Endodermal cell (in vitro differentiated cells): ENCODE results near the gene SDK2. TPM values are rescaled to one million over a fixed set of nuclear protein-coding genes. Genes with fewer than 3 reads are reported as not detected.

Experiments
- DNase-seq: peaks from one replicate; pipeline ENCODE4 v3.0.0-alpha.2; 2017
- H3K27ac ChIP-seq: 2 replicates; pipeline ENCODE4 v1.5.1; 2013; ENCODE audit warnings: mild to moderate bottlenecking, low read depth, low read length, moderate library complexity
- H3K27me3 ChIP-seq: 2 replicates; pipeline ENCODE4 v1.6.1; 2013; ENCODE audit warnings: mild to moderate bottlenecking, low read length, moderate library complexity; ENCODE audit not compliant: insufficient read depth, control insufficient read depth, poor library complexity, severe bottlenecking
- H3K36me3 ChIP-seq: 2 replicates; pipeline ENCODE4 v1.7.0; 2013; ENCODE audit warnings: mild to moderate bottlenecking, low read length, moderate library complexity; ENCODE audit not compliant: control insufficient read depth, insufficient read depth
- H3K4me1 ChIP-seq: one replicate; pipeline ENCODE4 v1.7.0; 2013; ENCODE audit warnings: low read length; ENCODE audit not compliant: control insufficient read depth, insufficient read depth
- H3K4me3 ChIP-seq: 2 replicates; pipeline ENCODE4 v1.5.1; 2013; ENCODE audit warnings: mild to moderate bottlenecking, low read length, moderate library complexity
- H3K9ac ChIP-seq: 2 replicates; pipeline ENCODE4 v1.6.1; 2013; ENCODE audit warnings: mild to moderate bottlenecking, low read length, moderate library complexity; ENCODE audit not compliant: poor library complexity, severe bottlenecking; ENCODE audit errors: extremely low read depth
- H3K9me3 ChIP-seq: 2 replicates; pipeline ENCODE4 v1.6.1; 2013; ENCODE audit warnings: mild to moderate bottlenecking, low read length, moderate library complexity; ENCODE audit not compliant: control insufficient read depth
- H3K27ac Mint-ChIP-seq: 2 replicates; pipeline ENCODE4 v1.8.0; 2020; ENCODE audit warnings: mixed read lengths
- H3K27me3 Mint-ChIP-seq: 2 replicates; pipeline ENCODE4 v1.8.0; 2021; ENCODE audit warnings: mild to moderate bottlenecking, mixed read lengths; ENCODE audit not compliant: insufficient read depth
- H3K36me3 Mint-ChIP-seq: 2 replicates; pipeline ENCODE4 v1.8.0; 2020; ENCODE audit warnings: low read depth, mixed read lengths
- H3K4me1 Mint-ChIP-seq: 2 replicates; pipeline ENCODE4 v1.8.0; 2020; ENCODE audit warnings: mixed read lengths
- H3K4me3 Mint-ChIP-seq: 2 replicates; pipeline ENCODE4 v1.8.0; 2020; ENCODE audit warnings: mild to moderate bottlenecking, moderate library complexity, mixed read lengths
- H3K9me3 Mint-ChIP-seq: 2 replicates; pipeline ENCODE4 v1.8.0; 2020; ENCODE audit warnings: mild to moderate bottlenecking, mixed read lengths
- WGBS, 2 experiments: methylation state at CpG; one replicate each; pipeline versions ENCODE4 v1.1.5 to v1.1.7; 2013; ENCODE audit warnings: missing lambda C conversion rate in 2 of 2, mixed read lengths in 1 of 2; ENCODE audit not compliant: insufficient coverage in 1 of 2, insufficient read length in 1 of 2; 5-methylcytosine and 5-hydroxymethylcytosine counted together
- total RNA-seq, 2 donors: library from RNA; stranded (reverse); fragmentation: NEBNext Ultra II Directional in 1 of 2; extraction: Animal tissue kit (Norgen Biotek cat#: 25700) in 1 of 2; gene quantifications; 2 replicates in 1 of 2; 3 replicates in 1 of 2; pipeline ENCODE4 v1.2.1, GENCODE V29; 2021
- TF ChIP-seq, protein P1 (sequence below): fragments of 200-600 bp; sonication (generic); conservative IDR thresholded peaks from 2 replicates; pipeline ENCODE4 v1.5.0; 2021; ENCODE audit warnings: antibody characterized with exemption, mild to moderate bottlenecking

The SDK2 gene
- total RNA-seq, 2 donors from 2014 or later = 5.9 to 7.0 TPM

DNA sequence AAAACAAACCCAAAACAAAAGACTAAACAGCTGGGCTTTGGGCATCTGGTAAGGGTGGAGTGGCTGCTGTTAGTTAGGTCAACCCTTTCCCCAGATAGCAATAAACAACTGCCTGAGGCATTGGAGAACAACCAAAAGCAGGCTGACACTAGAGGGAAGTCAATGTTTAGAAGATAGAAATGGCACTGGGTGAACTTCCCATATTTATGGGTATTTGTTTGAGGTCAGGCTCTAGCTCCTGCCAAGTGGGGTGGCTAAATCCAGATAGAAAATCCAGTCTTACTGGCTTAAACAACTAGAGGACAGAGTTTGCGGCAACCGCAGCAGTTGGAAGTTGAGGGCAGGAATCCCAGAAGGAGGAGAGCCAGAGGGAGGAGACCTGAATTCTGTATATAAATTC, 79.4 kb downstream of the SDK2 start:
- H3K36me3 ChIP-seq = no peaks in the 10 kb centered on the region
- H3K9ac ChIP-seq = no peak overlapping the region
- H3K27me3 ChIP-seq = no peaks in the 10 kb centered on the region
- H3K27ac Mint-ChIP-seq = no peak overlapping the region
- peaks cover 25% of the 10 kb centered on the region for H3K4me1 Mint-ChIP-seq
- H3K9me3 ChIP-seq = no peaks in the 10 kb centered on the region
- H3K4me3 Mint-ChIP-seq = no peak overlapping the region
- WGBS, 2 experiments = 75 to 88% methylated on average over 2 of the region's 2 CpGs
- no peak overlapping the region for H3K4me3 ChIP-seq
- H3K27me3 Mint-ChIP-seq = peaks cover 1% of the 10 kb centered on the region
- H3K9me3 Mint-ChIP-seq = no peaks in the 10 kb centered on the region
- no peak for DNase-seq
- H3K27ac ChIP-seq = no peak overlapping the region
- TF ChIP-seq, protein P1, sequence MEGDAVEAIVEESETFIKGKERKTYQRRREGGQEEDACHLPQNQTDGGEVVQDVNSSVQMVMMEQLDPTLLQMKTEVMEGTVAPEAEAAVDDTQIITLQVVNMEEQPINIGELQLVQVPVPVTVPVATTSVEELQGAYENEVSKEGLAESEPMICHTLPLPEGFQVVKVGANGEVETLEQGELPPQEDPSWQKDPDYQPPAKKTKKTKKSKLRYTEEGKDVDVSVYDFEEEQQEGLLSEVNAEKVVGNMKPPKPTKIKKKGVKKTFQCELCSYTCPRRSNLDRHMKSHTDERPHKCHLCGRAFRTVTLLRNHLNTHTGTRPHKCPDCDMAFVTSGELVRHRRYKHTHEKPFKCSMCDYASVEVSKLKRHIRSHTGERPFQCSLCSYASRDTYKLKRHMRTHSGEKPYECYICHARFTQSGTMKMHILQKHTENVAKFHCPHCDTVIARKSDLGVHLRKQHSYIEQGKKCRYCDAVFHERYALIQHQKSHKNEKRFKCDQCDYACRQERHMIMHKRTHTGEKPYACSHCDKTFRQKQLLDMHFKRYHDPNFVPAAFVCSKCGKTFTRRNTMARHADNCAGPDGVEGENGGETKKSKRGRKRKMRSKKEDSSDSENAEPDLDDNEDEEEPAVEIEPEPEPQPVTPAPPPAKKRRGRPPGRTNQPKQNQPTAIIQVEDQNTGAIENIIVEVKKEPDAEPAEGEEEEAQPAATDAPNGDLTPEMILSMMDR = no peak
- H3K36me3 Mint-ChIP-seq = no peaks in the 10 kb centered on the region
- H3K4me1 ChIP-seq = peaks cover 3% of the 10 kb centered on the region

DNA sequence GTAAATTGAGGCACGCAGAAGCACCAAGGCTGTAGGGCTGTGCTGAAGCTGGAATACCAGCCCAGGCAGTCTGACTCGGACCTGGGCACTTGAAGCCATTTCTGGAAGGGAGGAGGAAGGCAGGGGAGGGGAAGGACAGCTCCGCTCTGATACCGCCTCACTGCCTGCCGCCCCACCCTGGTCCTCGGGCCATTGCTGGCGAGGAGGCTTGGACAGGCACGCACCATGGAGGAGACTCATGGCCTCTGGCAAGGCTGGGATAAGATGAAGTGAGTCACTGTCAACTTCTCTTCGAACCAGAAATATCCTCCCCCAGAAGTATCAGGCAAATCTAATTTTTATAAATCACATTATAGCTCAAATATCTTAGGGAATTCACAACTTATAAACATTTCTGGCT, 81.3 kb downstream of the SDK2 start:
- peaks cover 23% of the 10 kb centered on the region for H3K4me1 Mint-ChIP-seq
- Histone ChIP-seq H3K27me3 (no peaks in the 10 kb centered on the region), H3K9ac (no peak overlapping the region), H3K9me3 (no peaks in the 10 kb centered on the region), H3K4me1 (peaks cover 3% of the 10 kb centered on the region), H3K4me3 (no peak overlapping the region), H3K36me3 (no peaks in the 10 kb centered on the region), H3K27ac (no peak overlapping the region)
- peaks cover 1% of the 10 kb centered on the region for H3K27me3 Mint-ChIP-seq
- 93 to 97% methylated on average over 8 to 9 of the region's 9 CpGs for WGBS, 2 experiments
- DNase-seq = no peak
- no peaks in the 10 kb centered on the region for H3K9me3 Mint-ChIP-seq
- H3K36me3 Mint-ChIP-seq = no peaks in the 10 kb centered on the region
- H3K27ac Mint-ChIP-seq = no peak overlapping the region
- no peak overlapping the region for H3K4me3 Mint-ChIP-seq
- TF ChIP-seq, protein P1 = no peak

GRCh38 chr17:73561111-73561510, 83.1 kb downstream of the SDK2 start:
- Histone ChIP-seq H3K4me1 (no peaks in the 10 kb centered on the region), H3K27ac (no peak overlapping the region), H3K9me3 (no peaks in the 10 kb centered on the region), H3K27me3 (no peaks in the 10 kb centered on the region), H3K4me3 (no peak overlapping the region), H3K9ac (no peak overlapping the region), H3K36me3 (no peaks in the 10 kb centered on the region)
- H3K27me3 Mint-ChIP-seq = peaks cover 5% of the 10 kb centered on the region
- no peak overlapping the region for H3K27ac Mint-ChIP-seq
- TF ChIP-seq, protein P1 = no peak
- no peak for DNase-seq
- no peaks in the 10 kb centered on the region for H3K9me3 Mint-ChIP-seq
- WGBS, 2 experiments = 83 to 94% methylated on average over 3 to 7 of the region's 9 CpGs
- H3K4me3 Mint-ChIP-seq = no peak overlapping the region
- no peaks in the 10 kb centered on the region for H3K36me3 Mint-ChIP-seq
- H3K4me1 Mint-ChIP-seq = peaks cover 13% of the 10 kb centered on the region
